ENCODE results near the gene TDP1.

Gene TDP1

GRCh38 chr14:89952576-89952975 is 3.2 kb upstream of the TDP1 start:
- Histone ChIP-seq H3K4me3 (ENCODE audit: low read depth, low read length, poor library complexity, severe bottlenecking) (no peak overlapping the region), H2AFZ (ENCODE audit: low read length) (no peak overlapping the region), H3K4me2 (ENCODE audit: low read length) (no peak overlapping the region), H3K27ac (ENCODE audit: low read depth, low read length, poor library complexity, severe bottlenecking) (no peak overlapping the region), H4K20me1 (ENCODE audit: insufficient read depth, low read length) (no peaks in the 10 kb centered on the region), H3K9me2 (ENCODE audit: low read depth, low read length) (no peaks in the 10 kb centered on the region), H3K79me2 (ENCODE audit: insufficient read depth, low read length) (no peaks in the 10 kb centered on the region), H3K9me3 (ENCODE audit: low read length) (0 out of 2 replicates have a peak, but pooled peaks cover 3% of the 10 kb centered on the region), H3K36me3 (ENCODE audit: insufficient read depth, low read length) (peaks cover 27% of the 10 kb centered on the region), H3F3A (ENCODE audit: insufficient read depth, low read length) (no peaks in the 10 kb centered on the region), H3K9ac (ENCODE audit: low read length) (no peak overlapping the region), H3K4me1 (ENCODE audit: insufficient read depth, low read length, severe bottlenecking) (peaks cover 25% of the 10 kb centered on the region), H3K27me3 (ENCODE audit: insufficient read depth, low read length) (no peaks in the 10 kb centered on the region)
- TF ChIP-seq, protein P1, sequence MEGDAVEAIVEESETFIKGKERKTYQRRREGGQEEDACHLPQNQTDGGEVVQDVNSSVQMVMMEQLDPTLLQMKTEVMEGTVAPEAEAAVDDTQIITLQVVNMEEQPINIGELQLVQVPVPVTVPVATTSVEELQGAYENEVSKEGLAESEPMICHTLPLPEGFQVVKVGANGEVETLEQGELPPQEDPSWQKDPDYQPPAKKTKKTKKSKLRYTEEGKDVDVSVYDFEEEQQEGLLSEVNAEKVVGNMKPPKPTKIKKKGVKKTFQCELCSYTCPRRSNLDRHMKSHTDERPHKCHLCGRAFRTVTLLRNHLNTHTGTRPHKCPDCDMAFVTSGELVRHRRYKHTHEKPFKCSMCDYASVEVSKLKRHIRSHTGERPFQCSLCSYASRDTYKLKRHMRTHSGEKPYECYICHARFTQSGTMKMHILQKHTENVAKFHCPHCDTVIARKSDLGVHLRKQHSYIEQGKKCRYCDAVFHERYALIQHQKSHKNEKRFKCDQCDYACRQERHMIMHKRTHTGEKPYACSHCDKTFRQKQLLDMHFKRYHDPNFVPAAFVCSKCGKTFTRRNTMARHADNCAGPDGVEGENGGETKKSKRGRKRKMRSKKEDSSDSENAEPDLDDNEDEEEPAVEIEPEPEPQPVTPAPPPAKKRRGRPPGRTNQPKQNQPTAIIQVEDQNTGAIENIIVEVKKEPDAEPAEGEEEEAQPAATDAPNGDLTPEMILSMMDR (IDR thresholded peaks at IDR 0.05; ENCODE audit: low read length), result no peak
- TF ChIP-seq EZH2 (IDR thresholded peaks at IDR 0.05; ENCODE audit: borderline replicate concordance, low read length), result no peak

GRCh38 chr14:89953602-89954001 is 2.1 kb upstream of the TDP1 start:
- H3K27me3 ChIP-seq (ENCODE audit: insufficient read depth, low read length), result no peaks in the 10 kb centered on the region
- TF ChIP-seq, protein P1 (IDR thresholded peaks at IDR 0.05; ENCODE audit: low read length), result no peak
- no peak for TF ChIP-seq EZH2 (IDR thresholded peaks at IDR 0.05; ENCODE audit: borderline replicate concordance, low read length)
- no peak overlapping the region for H3K27ac ChIP-seq (ENCODE audit: low read depth, low read length, poor library complexity, severe bottlenecking)
- no peaks in the 10 kb centered on the region for H3K9me2 ChIP-seq (ENCODE audit: low read depth, low read length)
- H3K9ac ChIP-seq (ENCODE audit: low read length), result peak overlapping the region; percentile 74
- H4K20me1 ChIP-seq (ENCODE audit: insufficient read depth, low read length), result no peaks in the 10 kb centered on the region
- no peaks in the 10 kb centered on the region for H3K79me2 ChIP-seq (ENCODE audit: insufficient read depth, low read length)
- H3K4me2 ChIP-seq (ENCODE audit: low read length), result peak overlapping the region; percentile 96
- H3K36me3 ChIP-seq (ENCODE audit: insufficient read depth, low read length), result peaks cover 33% of the 10 kb centered on the region
- H3K4me3 ChIP-seq (ENCODE audit: low read depth, low read length, poor library complexity, severe bottlenecking), result peak overlapping the region; percentile 75
- H3K4me1 ChIP-seq (ENCODE audit: insufficient read depth, low read length, severe bottlenecking), result peaks cover 25% of the 10 kb centered on the region
- H3K9me3 ChIP-seq (ENCODE audit: low read length), result 0 out of 2 replicates have a peak, but pooled peaks cover 9% of the 10 kb centered on the region
- no peak overlapping the region for H2AFZ ChIP-seq (ENCODE audit: low read length)
- no peaks in the 10 kb centered on the region for H3F3A ChIP-seq (ENCODE audit: insufficient read depth, low read length)

- Histone ChIP-seq H3K36me3 (ENCODE audit: insufficient read depth, low read length) (peaks cover 36% of the 10 kb centered on the region), H2AFZ (ENCODE audit: low read length) (peak within 1 kb of the TSS; percentile 85), H3K9me3 (ENCODE audit: low read length) (0 out of 2 replicates have a peak, but pooled peaks cover 9% of the 10 kb centered on the region), H3K9ac (ENCODE audit: low read length) (peak within 1 kb of the TSS; percentile 74), H3K79me2 (ENCODE audit: insufficient read depth, low read length) (no peaks in the 10 kb centered on the region), H3K4me2 (ENCODE audit: low read length) (peak within 1 kb of the TSS; percentile 96), H3K4me3 (ENCODE audit: low read depth, low read length, poor library complexity, severe bottlenecking) (peak within 1 kb of the TSS; percentile 75), H3F3A (ENCODE audit: insufficient read depth, low read length) (no peaks in the 10 kb centered on the region), H3K4me1 (ENCODE audit: insufficient read depth, low read length, severe bottlenecking) (peaks cover 25% of the 10 kb centered on the region), H4K20me1 (ENCODE audit: insufficient read depth, low read length) (no peaks in the 10 kb centered on the region), H3K27me3 (ENCODE audit: insufficient read depth, low read length) (no peaks in the 10 kb centered on the region), H3K27ac (ENCODE audit: low read depth, low read length, poor library complexity, severe bottlenecking) (peak within 1 kb of the TSS; percentile 61), H3K9me2 (ENCODE audit: low read depth, low read length) (no peaks in the 10 kb centered on the region)
- TF ChIP-seq EZH2 (IDR thresholded peaks at IDR 0.05; ENCODE audit: borderline replicate concordance, low read length), result no peak
- TF ChIP-seq, protein P1 (IDR thresholded peaks at IDR 0.05; ENCODE audit: low read length), result peak; percentile 61
Measured at GRCh38 chr14:89954070-89955021, 1.4 kb upstream of the TDP1 start, which contains the start of gene EFCAB11. Gene EFCAB11, minus strand, starts transcription at chr14:89954730. Its CDS starts 70 bp downstream, at chr14:89954660.

All from OCI-LY1 (cell line).